Esophagus squamous epithelium (tissue), 5 donors: ENCODE data around the gene GARNL3. TPM values are rescaled to one million over a fixed set of nuclear protein-coding genes. Genes with fewer than 3 reads are reported as not detected.

Experiments used
- DNase-seq: peaks from one replicate; lab custom pipeline; 2025; lab: John Stamatoyannopoulos, UW
- H3K27ac ChIP-seq, 4 donors: fragments of 200-600 bp; sonication (generic); one replicate each; pipeline ENCODE4 v1.5.1; 2016 to 2019; ENCODE audit warnings: mild to moderate bottlenecking in 1 of 4
- H3K27me3 ChIP-seq, 4 donors: fragments of 200-600 bp; sonication (generic); 1 replicate in 3 of 4; 2 replicates in 1 of 4; pipeline versions ENCODE4 v1.5.1 to v1.6.0; 2017 to 2021; ENCODE audit warnings: antibody characterized with exemption in 1 of 4
- H3K36me3 ChIP-seq, 3 donors: fragments of 200-600 bp; sonication (generic); one replicate each; pipeline ENCODE4 v1.5.1; 2016 to 2019
- H3K4me1 ChIP-seq, 3 donors: fragments of 200-600 bp; sonication (generic); one replicate each; pipeline ENCODE4 v1.5.1; 2017 to 2019
- H3K4me3 ChIP-seq, 4 donors: fragments of 200-600 bp; sonication (generic); 1 replicate in 3 of 4; 2 replicates in 1 of 4; pipeline ENCODE4 v1.5.1; 2016 to 2019; ENCODE audit warnings: mild to moderate bottlenecking in 2 of 4, moderate library complexity in 1 of 4
- H3K9me3 ChIP-seq, 3 donors: fragments of 200-600 bp; sonication (generic); one replicate each; pipeline ENCODE4 v1.5.1; 2016 to 2019
- POLR2A ChIP-seq, 4 donors: fragments of 450-650 bp; IDR thresholded peaks; one replicate each; pipeline ENCODE4 v1.6.1; 2017; ENCODE audit warnings: antibody characterized with exemption in 4 of 4, mild to moderate bottlenecking in 4 of 4, moderate library complexity in 3 of 4
- WGBS, 2 donors: methylation state at CpG; one replicate each; pipeline ENCODE4 v1.1.5; 2018; 5-methylcytosine and 5-hydroxymethylcytosine counted together
- intact Hi-C: fragments of 100-400 bp; cut with DNase I; formaldehyde crosslinking; loops from one replicate; pipeline ENCODE4 v1.15.0; 2022
- total RNA-seq, 4 donors: library from RNA; depleted of rRNA; stranded (reverse); fragments of >200 nt; gene quantifications; one replicate each; pipeline ENCODE4 v1.1.0, GENCODE V29; 2016
- TF ChIP-seq, protein P1 (sequence below), 6 experiments: fragments of 450-650 bp in 4 of 6; fragments of 200-600 bp in 2 of 6; sonication (generic) in 2 of 6; IDR thresholded peaks; one replicate each; pipeline ENCODE4 v1.5.1; 2016 to 2019; ENCODE audit warnings: antibody characterized with exemption in 6 of 6, mild to moderate bottlenecking in 4 of 6, moderate library complexity in 4 of 6
- donor health status: DM: yes; HTN: yes; CAD: no.

Gene GARNL3
- total RNA-seq, 4 donors from 2014 or later, result 1.1 to 22.9 (median 8.2) TPM

DNA sequence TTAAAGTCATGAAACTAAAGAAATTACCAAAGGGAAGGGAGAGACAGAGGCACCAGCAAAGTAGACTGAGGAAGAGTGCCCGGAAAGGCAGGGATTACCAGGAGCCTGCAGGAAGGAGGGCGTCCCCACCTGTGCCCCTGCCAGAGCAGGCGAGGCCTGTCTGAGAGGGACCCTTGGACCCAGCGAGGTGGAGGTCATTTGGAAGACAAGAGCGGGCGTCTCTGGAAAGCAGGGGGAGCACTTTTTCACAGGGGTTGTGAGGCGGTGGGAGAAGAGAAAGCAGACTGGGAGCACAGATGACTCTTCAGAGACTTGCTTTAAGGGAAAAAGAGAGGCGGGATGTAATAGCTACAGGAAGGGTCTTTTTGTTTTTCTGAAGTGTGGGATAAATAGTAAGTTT is 104.9 kb downstream of the GARNL3 start:
- WGBS, 2 donors, result 89 to 90% methylated on average over 8 of the region's 8 CpGs
- Histone ChIP-seq H3K4me3 (no peak overlapping the region), H3K4me1 (no peaks in the 10 kb centered on the region), H3K27me3 (no peaks in the 10 kb centered on the region), H3K9me3 (no peaks in the 10 kb centered on the region), H3K36me3 (peaks cover 0 to 21% (median 0%) of the 10 kb centered on the region in 3 donors), H3K27ac (no peak overlapping the region)
- TF ChIP-seq, protein P1, sequence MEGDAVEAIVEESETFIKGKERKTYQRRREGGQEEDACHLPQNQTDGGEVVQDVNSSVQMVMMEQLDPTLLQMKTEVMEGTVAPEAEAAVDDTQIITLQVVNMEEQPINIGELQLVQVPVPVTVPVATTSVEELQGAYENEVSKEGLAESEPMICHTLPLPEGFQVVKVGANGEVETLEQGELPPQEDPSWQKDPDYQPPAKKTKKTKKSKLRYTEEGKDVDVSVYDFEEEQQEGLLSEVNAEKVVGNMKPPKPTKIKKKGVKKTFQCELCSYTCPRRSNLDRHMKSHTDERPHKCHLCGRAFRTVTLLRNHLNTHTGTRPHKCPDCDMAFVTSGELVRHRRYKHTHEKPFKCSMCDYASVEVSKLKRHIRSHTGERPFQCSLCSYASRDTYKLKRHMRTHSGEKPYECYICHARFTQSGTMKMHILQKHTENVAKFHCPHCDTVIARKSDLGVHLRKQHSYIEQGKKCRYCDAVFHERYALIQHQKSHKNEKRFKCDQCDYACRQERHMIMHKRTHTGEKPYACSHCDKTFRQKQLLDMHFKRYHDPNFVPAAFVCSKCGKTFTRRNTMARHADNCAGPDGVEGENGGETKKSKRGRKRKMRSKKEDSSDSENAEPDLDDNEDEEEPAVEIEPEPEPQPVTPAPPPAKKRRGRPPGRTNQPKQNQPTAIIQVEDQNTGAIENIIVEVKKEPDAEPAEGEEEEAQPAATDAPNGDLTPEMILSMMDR (IDR thresholded peaks at IDR 0.05), result no peak
- TF ChIP-seq POLR2A (IDR thresholded peaks at IDR 0.05), result no peak
- intact Hi-C loops, result no loop called here
- no peak for DNase-seq

DNA sequence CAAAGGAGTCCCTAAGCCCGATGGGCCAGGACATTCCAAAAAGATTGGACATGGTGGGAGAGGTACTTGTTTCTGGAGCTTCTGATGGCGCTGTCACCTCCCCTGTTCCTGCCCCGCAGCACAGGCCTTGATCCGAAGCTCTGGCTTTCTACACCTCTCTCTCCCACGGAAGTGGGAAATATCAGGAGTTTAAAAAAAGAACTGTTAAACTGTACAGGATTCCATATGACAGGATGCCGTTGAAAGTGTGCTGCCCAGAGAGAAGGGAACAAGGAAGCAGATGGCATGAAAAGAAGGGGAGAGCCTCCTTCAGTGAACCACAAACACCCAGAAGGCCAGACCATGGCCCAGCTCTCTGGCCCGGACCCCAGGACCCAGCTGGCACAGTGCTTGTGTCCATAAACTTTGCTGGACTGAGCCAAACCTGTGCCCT is 105.6 kb downstream of the GARNL3 start:
- Histone ChIP-seq H3K27me3 (no peaks in the 10 kb centered on the region), H3K27ac (no peak overlapping the region), H3K9me3 (no peaks in the 10 kb centered on the region), H3K4me1 (no peaks in the 10 kb centered on the region), H3K4me3 (no peak overlapping the region), H3K36me3 (peaks cover 0 to 14% (median 0%) of the 10 kb centered on the region in 3 donors)
- TF ChIP-seq, protein P1 (IDR thresholded peaks at IDR 0.05), result no peak
- TF ChIP-seq POLR2A (IDR thresholded peaks at IDR 0.05), result no peak
- WGBS, 2 donors, result 50 to 60% methylated on average over 4 to 6 of the region's 7 CpGs
- DNase-seq, result no peak
- intact Hi-C loops, result no loop called here

DNA sequence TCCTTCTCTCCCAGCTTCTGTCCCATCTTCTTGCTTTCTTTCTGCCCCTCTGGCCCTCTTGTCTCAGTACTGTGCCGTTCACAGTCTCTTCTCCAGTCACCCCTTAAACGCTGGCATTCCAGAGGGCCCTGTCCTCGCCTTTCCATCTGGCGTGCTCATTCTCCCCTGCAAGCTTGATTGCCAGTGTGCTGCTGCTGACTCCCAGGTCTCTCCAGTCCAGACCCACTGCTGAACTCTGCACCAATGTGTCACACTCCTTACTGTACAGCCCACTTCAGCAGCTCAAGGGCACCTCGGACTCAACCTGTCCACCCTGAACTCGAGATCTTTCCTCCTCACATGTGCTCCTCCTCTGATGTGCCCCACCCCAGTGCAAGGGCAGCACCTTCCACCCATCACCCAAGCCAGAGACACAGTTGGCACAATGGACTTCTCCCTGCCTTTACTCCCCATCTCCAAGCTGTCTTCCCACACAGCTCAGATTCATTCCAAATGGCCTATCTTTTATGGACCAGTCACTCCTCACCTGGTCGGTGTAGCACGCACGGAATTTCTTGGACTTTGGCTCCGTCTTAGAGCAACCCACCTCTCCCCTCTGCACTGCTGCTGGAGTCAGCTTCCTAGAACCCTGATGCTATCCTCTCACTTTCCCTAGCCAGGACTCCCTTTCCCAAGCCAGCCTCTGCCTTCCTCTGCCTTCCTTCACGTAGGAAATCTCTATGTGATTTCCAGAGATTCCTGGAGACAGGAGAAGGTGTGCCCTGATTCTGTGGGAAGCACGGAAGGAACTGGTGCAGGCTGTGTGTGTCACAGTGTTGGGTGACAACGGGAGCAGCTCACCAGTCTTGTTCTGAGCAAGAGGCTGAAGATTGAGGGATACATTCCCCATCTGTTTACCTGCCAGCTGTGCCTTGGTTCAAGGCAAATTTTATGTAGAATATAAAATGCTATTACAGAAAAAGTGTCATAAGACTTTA is 106.4 kb downstream of the GARNL3 start:
- Histone ChIP-seq H3K27me3 (no peaks in the 10 kb centered on the region), H3K4me3 (no peak overlapping the region), H3K4me1 (no peaks in the 10 kb centered on the region), H3K36me3 (peaks cover 0 to 8% (median 0%) of the 10 kb centered on the region in 3 donors), H3K9me3 (no peaks in the 10 kb centered on the region), H3K27ac (no peak overlapping the region)
- WGBS, 2 donors, result 81 to 85% methylated on average over 12 of the region's 13 CpGs
- intact Hi-C loops, result no loop called here
- DNase-seq, result no peak
- TF ChIP-seq POLR2A (IDR thresholded peaks at IDR 0.05), result no peak
- TF ChIP-seq, protein P1 (IDR thresholded peaks at IDR 0.05), result no peak

DNA sequence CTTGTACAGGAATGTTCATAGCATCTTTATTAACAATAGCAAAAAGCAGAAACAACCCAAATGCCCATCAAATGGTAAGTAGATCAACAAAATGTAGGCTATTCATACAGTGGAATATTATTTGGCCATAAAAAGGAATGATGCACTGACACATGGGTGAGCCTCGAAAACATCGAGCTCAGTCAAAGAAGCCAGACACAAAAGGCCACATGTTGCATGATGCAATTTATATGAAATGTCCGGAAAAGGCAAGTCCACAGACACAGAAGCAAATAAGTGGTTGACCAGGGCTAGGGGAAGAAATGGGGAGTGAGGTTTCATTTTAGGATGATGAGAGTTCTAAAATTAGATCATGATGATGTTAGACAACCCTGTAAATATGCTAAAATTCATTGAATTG is 115.9 kb downstream of the GARNL3 start:
- intact Hi-C loops, result no loop called here
- WGBS, 2 donors, result 94 to 96% methylated on average over 3 of the region's 3 CpGs
- Histone ChIP-seq H3K27ac (no peak overlapping the region), H3K36me3 (no peaks in the 10 kb centered on the region), H3K27me3 (no peaks in the 10 kb centered on the region), H3K4me3 (no peak overlapping the region), H3K4me1 (no peaks in the 10 kb centered on the region), H3K9me3 (peaks cover 0 to 6% (median 0%) of the 10 kb centered on the region in 3 donors)
- no peak for TF ChIP-seq POLR2A (IDR thresholded peaks at IDR 0.05)
- TF ChIP-seq, protein P1 (IDR thresholded peaks at IDR 0.05), result no peak
- no peak for DNase-seq

DNA sequence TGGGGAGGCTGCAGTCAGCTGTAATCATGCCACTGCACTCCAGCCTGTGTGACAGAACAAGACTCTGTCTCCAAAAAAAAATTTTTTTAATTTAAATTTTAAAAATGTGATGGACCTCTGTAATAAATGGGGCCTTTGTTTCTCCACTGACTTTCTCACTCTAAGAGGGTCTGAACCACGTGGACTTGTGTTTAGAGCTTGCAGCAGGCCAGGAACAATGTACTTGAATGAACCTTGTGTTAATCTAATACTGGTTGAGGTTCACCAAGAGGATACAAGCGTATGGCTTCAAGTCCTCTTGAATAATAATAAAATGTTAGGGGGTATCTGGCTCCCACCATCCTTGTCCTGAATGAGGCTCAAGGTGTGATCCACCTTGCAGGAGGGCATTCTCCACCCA is 118.0 kb downstream of the GARNL3 start:
- Histone ChIP-seq H3K36me3 (no peaks in the 10 kb centered on the region), H3K27ac (no peak overlapping the region), H3K9me3 (peaks cover 0 to 6% (median 0%) of the 10 kb centered on the region in 3 donors), H3K4me1 (no peaks in the 10 kb centered on the region), H3K27me3 (no peaks in the 10 kb centered on the region), H3K4me3 (no peak overlapping the region)
- TF ChIP-seq, protein P1 (IDR thresholded peaks at IDR 0.05), result no peak
- no peak for TF ChIP-seq POLR2A (IDR thresholded peaks at IDR 0.05)
- DNase-seq, result no peak
- WGBS, 2 donors, result 56 to 80% methylated on average over 2 of the region's 2 CpGs
- intact Hi-C loops, result no loop called here
